MV-4-11 (cell line): ENCODE results near the gene CPD.
"Not testable (repeated sequence)": the region's sequence is repeated elsewhere in the genome, so short reads cannot be mapped to it uniquely, and the experiment has no call there.

ENCODE experiments used
- DNase-seq: peaks from one replicate; lab custom pipeline; 2025; lab: John Stamatoyannopoulos, UW

CPD gene

DNA sequence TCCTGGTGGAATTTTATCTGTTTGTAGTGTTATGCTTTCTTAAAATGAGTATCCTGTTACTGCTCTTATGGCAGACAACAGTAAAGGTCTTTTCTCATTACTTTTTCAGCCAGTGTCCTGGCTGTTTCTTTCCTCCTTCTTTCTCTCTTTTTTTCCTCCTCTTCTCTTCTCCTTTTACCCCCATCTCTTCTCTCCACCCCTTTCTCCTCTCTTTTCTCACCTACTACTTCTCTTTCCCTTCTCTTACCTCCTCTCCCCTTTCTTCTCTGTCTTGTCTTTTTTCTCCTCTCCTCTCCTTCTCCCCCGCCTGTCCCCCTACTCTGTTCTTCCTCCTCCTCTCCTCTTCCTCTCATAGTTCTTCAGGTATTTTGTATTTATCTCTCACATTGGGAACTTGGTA, 48.9 kb downstream of the CPD start:
- no peak for DNase-seq

GRCh38 chr17:30429155-30429554, 50.4 kb downstream of the CPD start:
- DNase-seq: no peak

GRCh38 chr17:30433514-30433913, 54.8 kb downstream of the CPD start:
- DNase-seq: peak; percentile 52

DNA sequence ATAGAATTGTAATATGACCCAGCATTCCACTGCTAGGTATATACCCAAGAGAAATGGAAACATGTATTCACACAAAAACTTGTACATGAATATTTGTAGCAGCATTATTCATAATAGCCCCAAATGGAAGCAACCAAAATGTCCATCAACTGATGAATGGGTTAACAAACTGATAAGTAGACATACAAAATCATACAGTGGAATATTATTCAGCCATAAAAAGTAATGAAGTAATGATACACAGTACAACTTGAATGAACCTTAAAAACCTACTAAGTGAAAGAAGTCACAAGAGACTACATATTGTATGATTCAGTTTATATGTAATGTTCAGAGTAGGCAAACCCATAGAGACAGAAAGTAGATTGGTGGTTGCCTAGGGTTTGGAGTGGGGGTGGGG, 58.0 kb downstream of the CPD start:
- no peak for DNase-seq

GRCh38 chr17:30443721-30444120, 65.0 kb downstream of the CPD start:
- no peak for DNase-seq

DNA sequence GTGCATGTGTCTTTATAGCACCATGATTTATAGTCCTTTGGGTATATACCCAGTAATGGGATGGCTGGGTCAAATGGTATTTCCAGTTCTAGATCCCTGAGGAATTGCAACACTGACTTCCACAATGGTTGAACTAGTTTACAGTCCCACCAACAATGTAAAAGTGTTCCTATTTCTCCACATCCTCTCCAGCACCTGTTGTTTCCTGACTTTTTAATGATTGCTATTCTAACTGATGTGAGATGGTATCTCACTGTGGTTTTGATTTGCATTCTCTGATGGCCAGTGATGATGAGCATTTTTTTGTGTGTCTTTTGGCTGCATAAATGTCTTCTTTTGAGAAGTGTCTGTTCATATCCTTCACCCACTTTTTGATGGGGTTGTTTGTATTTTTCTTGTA, 67.9 kb downstream of the CPD start:
- not testable (repeated sequence) for DNase-seq

DNA sequence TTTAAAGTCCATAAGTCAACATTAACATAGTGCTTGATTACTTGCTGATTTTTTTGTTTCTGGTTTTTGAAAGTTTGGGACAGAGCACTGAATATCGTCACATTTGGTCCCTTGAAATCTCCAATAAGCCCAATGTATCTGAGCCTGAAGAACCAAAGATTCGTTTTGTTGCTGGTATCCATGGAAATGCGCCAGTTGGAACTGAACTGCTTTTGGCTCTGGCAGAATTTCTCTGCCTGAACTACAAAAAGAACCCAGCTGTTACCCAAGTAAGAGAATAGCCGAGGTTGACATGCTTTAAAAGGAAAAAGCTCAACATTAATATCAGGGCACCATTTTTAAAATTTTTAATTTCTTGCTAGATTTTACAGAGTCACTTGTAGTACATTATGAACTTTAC, 70.8 kb downstream of the CPD start:
- no peak for DNase-seq

- DNase-seq: no peak
Measured at GRCh38 chr17:30450125-30451027, 71.6 kb downstream of the CPD start.

GRCh38 chr17:30454635-30455034, 75.9 kb downstream of the CPD start:
- DNase-seq: peak; percentile 88

DNA sequence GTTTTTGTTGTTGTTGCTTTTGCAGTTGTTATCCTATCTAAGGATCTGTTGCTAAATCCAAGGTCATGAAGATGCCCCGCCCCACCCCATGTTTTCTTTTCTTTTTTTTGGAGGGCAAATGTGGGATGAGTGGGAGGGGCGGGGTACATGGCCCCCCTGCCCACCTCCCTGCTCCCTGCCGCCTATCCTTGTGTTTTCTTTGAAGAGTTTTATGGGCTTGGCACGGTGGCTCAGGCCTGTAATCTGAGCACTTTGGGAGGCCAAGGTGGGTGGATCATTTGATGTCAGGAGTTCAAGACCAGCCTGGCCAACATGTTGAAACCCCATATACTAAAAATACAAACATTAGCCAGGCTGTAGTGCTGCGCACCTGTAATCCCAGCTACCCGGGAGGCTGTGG, 79.6 kb downstream of the CPD start:
- DNase-seq: no peak

GRCh38 chr17:30458797-30459413, 80.2 kb downstream of the CPD start:
- DNase-seq: not testable (repeated sequence)

- no peak for DNase-seq
Measured at GRCh38 chr17:30468465-30468864, 89.7 kb downstream of the CPD start.

DNA sequence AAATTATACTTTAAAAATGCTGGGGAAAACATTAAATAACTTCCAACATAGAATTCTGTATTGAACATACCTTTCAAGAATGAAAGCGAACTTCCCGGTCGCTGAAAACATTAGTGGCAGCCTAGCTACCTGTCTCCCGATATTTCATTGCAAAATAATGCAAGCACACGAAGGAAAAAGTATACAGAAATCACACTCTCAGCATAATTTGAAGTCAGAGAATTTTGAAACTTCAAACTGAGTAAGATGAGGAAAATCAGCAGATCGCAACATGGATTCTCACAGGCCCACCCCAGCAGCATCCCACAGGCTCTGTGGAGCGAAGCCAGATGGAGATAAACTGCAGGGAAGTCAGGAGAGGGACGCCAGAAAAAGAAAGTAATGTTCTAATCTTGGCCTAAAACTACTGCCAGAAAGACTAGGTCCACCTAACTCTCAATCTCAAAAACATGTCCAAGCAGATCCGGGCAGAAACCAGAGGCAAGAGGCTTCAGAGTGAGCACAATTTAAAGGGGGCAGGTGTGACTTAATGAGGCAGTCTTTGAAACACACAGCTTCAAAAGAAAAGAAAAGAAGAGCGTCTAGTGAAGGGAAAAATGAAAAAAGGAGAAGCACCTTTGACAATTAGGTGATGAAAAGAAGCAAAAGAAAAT, 93.6 kb downstream of the CPD start:
- no peak for DNase-seq

GRCh38 chr17:30475206-30475605, 96.5 kb downstream of the CPD start:
- no peak for DNase-seq

GRCh38 chr17:30476726-30477082, 98.0 kb downstream of the CPD start:
- DNase-seq: no peak

GRCh38 chr17:30477083-30477773, 98.5 kb downstream of the CPD start, which contains the start of gene GOSR1:
Gene GOSR1 (plus strand): TSS chr17:30477408. CDS start chr17:30477434, 26 bp downstream.
- DNase-seq: peak; percentile 92

DNA sequence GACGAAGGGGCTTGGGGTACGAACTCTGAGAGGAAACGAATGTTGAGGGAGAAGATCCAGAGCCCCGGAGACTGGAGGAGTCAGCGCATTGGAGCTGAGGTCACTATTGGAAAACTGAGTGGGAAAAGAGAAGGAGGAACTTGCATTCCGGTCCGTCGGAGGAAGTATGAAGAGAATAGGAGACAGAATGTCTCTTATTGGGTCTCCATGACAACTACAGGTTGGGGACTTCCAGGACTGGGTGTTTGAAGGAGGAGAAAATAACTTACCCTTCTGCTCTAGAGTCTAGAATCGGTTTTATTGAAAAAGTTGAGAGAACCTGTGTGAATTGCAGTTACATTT, 99.0 kb downstream of the CPD start:
- DNase-seq: no peak

- no peak for DNase-seq
Measured at GRCh38 chr17:30482555-30482954, 103.8 kb downstream of the CPD start.

GRCh38 chr17:30483159-30483558, 104.4 kb downstream of the CPD start:
- DNase-seq: no peak

DNA sequence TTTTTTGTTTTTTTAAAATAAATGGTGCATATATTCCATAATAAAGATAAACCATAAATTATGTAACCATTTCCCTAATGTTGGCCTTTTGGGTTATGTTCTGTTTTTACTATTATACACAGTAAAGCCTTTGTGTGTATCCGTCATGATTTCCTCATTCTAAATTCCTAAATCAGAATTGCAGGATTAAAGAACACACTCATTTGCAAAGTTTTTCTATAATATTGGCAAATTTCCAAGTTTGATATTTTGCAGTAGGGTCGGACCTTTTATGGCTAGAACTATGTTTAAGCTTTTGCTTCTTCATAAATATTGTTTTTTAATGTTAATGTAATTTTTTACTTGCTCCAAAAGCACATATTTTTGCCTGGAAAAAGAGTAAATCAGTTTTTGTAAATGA, 115.1 kb downstream of the CPD start:
- no peak for DNase-seq

DNA sequence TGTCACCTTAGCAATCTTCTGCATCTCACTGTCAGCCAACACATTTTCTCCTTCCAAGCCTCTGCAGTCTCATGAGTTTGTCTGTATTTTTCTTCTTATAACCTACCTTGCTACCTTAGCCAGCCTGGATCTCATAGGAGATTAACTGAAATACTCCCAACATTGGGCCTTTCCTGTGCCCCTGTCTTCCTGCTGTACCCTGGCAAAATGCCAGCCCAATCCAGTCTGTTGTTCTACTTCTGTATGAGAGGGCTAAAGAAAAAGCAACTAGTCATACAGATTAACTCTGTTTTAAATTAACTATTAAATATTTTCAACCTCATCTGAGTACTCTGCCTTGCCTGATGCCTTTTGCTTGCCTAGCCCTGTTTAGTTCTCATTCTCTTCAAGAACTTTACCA, 116.9 kb downstream of the CPD start:
- DNase-seq: no peak

- no peak for DNase-seq
Measured at GRCh38 chr17:30503558-30503957, 124.8 kb downstream of the CPD start.
